ENCODE results near the gene PLAU.

DNA sequence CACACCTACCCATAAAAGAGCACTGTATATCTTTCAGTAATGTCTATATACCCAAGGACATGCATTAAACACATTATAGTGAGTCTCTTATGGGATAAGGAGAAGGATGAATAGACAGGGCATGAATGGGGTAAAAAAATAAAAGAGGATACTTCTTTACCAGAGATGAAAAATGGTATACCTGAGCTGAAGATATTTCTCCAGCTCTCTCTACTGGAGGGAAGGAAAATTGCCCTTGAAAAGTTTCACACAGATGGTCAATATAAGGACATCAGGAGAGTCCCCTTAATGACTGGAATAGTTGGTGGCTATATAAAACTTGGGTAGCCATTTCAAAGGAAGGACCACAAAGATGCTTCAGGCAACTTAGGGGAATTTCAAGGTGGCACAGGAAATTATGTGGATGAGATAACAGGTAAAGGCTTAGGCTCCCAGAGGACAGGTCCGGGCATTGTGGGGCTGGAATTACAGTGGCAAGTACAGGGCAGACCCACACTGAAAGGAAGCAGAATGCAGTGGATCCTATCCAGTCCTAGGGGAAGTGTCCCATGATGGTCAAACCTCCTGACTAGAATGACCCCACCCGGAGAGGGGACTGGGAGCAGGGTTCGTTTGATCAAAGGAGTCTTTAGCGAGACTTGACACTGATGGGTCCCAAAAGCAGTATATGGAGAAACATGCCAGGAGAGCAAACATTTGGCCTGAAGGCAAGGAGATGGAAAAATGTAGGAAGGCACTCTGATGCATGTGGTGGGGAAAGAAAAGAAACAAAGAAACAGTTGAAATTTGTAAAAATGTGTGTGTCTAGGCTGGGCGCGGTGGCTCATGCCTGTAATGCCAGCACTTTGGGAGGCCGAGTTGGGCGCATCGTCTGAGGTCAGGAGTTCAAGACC lies 35.6 kb downstream of the PLAU start:
- TF ChIP-seq, protein P1, sequence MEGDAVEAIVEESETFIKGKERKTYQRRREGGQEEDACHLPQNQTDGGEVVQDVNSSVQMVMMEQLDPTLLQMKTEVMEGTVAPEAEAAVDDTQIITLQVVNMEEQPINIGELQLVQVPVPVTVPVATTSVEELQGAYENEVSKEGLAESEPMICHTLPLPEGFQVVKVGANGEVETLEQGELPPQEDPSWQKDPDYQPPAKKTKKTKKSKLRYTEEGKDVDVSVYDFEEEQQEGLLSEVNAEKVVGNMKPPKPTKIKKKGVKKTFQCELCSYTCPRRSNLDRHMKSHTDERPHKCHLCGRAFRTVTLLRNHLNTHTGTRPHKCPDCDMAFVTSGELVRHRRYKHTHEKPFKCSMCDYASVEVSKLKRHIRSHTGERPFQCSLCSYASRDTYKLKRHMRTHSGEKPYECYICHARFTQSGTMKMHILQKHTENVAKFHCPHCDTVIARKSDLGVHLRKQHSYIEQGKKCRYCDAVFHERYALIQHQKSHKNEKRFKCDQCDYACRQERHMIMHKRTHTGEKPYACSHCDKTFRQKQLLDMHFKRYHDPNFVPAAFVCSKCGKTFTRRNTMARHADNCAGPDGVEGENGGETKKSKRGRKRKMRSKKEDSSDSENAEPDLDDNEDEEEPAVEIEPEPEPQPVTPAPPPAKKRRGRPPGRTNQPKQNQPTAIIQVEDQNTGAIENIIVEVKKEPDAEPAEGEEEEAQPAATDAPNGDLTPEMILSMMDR (IDR thresholded peaks at IDR 0.05; ENCODE audit: poor library complexity), result no peak
- TF ChIP-seq EZH2phosphoT487 (IDR thresholded peaks at IDR 0.05; ENCODE audit: low read depth, severe bottlenecking, unreplicated experiment) (no peak), EZH2 (IDR thresholded peaks at IDR 0.05; ENCODE audit: borderline replicate concordance) (no peak)

All from hepatocyte (in vitro differentiated cells).